GM13976 (cell line): Measurements from ENCODE around the gene PODXL2.

Source experiments
- DNase-seq: peaks from one replicate; pipeline ENCODE4 v3.0.0; 2012; ENCODE audit warnings: low spot score
- in situ Hi-C: fragments of 300-500 bp; cut with MboI; formaldehyde crosslinking; loops from one replicate; pipeline ENCODE4 v1.12.0; 2022; ENCODE audit warnings: low sequenced_read_pairs, mixed read lengths, inconsistent platforms; ENCODE audit not compliant: unreplicated experiment
- TF ChIP-seq, protein P1 (sequence below): IDR thresholded peaks from 2 replicates; pipeline ENCODE4 v1.5.1; 2012; ENCODE audit warnings: borderline replicate concordance, mild to moderate bottlenecking; ENCODE audit not compliant: insufficient read depth; ENCODE audit errors: extremely low read depth, missing control alignments, control extremely low read depth

The PODXL2 gene

GRCh38 chr3:127715532-127715931, 86.5 kb downstream of the PODXL2 start:
- TF ChIP-seq, protein P1, sequence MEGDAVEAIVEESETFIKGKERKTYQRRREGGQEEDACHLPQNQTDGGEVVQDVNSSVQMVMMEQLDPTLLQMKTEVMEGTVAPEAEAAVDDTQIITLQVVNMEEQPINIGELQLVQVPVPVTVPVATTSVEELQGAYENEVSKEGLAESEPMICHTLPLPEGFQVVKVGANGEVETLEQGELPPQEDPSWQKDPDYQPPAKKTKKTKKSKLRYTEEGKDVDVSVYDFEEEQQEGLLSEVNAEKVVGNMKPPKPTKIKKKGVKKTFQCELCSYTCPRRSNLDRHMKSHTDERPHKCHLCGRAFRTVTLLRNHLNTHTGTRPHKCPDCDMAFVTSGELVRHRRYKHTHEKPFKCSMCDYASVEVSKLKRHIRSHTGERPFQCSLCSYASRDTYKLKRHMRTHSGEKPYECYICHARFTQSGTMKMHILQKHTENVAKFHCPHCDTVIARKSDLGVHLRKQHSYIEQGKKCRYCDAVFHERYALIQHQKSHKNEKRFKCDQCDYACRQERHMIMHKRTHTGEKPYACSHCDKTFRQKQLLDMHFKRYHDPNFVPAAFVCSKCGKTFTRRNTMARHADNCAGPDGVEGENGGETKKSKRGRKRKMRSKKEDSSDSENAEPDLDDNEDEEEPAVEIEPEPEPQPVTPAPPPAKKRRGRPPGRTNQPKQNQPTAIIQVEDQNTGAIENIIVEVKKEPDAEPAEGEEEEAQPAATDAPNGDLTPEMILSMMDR: no peak
- DNase-seq: no peak
- in situ Hi-C loops: no loop called here

GRCh38 chr3:127716384-127716783, 87.4 kb downstream of the PODXL2 start:
- TF ChIP-seq, protein P1: no peak
- in situ Hi-C loops: no loop called here

DNA sequence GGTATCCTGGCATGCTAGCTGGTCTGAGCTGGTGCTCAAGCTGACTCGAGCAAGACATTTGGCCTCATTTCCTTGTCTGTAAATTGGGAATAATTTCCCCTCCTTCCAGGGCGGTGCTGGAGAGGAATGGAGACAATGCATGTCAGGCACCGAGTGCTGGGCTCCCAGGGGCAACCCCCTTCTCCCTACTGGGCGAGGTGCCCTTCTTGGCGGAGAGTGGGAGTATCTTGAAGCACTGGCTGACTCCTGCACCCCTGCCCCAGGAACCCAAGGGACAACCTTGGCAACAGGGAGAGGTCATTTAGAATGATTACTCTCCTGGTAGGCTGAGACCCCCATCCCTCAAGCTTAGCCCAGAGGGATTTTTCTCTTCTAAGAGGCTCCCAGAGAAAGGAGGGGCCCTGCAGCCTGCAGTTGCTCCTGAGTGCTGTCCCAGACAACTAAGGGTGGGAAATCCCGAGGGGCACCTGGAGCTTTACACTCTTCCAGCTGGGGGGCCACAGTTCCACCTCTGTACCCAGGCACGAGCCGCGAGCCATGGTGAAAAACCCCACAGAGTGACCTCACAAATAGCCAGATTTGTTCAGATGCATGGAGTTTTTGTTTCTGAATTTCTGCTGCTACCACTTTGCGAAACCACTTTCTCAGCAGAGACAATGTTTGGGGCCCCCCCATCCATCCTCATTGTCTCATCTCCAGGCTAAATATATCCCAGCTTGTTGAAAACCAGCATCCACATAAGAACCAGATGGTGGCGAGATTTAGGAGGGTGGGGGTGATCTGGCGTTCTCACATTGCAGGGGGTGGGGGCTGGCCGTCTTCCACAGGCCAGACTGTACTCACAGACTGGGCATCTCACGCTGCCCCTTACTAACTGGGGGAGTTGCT, 88.6 kb downstream of the PODXL2 start:
- no peak for DNase-seq
- TF ChIP-seq, protein P1: no peak
- in situ Hi-C loops: no loop called here

More at GRCh38 chr3:127716384-127716783, 87.4 kb downstream of the PODXL2 start:
- DNase-seq: no peak

DNA sequence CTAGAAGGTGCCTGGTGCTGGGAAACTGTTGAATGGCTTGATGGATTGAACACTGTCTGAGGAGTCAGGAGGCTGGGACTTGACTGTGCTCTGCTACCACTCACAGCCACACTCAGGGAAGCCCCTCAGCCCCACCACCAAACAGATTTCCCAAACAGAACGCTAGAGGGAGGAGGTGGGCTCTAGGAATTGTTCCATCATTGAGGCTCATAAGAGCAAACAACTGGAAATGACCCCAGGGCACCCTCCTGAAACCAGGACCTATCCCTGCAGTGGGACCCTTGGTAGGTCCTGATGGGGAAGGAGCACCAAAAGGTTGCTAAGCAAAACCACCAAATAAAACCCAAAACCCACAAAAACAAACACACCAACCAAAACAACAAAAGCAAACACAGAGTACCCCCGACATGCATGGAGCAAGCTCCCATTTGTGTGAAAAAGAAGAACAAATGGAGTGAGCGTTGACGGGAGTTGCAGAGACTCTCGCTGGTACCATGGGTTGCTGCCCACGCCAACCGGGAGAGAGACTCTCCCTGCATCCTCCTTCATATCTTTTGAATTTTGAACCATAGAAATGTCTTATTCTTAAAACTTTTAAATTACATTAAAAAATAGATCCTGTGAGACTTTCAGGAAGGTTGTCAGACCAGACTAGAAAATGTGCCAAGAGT, 89.4 kb downstream of the PODXL2 start:
- DNase-seq: no peak
- TF ChIP-seq, protein P1: no peak
- in situ Hi-C loops: no loop called here

GRCh38 chr3:127718916-127719290, 89.9 kb downstream of the PODXL2 start:
- in situ Hi-C loops: no loop called here
- no peak for DNase-seq
- TF ChIP-seq, protein P1: no peak

DNA sequence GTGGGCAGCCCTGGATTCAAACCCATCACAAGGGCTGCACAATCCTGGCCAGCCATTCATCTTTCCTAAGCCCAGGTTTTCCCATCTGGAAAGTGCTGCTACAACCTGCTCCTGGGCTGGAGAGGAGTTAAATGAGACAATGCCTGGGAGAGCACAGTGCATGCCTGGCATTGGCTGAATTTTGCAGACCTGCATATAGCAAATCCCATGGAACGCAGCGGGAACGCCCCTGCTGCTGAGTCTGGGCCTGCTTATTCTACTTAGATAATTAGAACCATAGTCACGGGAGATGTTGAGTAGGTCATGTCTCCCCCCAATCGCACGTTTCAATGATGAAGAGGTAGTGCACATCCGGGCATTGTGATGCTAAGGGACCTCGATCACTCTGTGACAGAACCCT, 90.4 kb downstream of the PODXL2 start:
- DNase-seq: no peak
- in situ Hi-C loops: no loop called here
- TF ChIP-seq, protein P1: no peak
